Left lung (tissue), 10 donors: ENCODE data around the gene AMDHD2. TPM values are rescaled to one million over a fixed set of nuclear protein-coding genes. Genes with fewer than 3 reads are reported as not detected.

ENCODE experiments used
- ATAC-seq: fragments of 200-7000 bp; cut with Tn5 transposase; one replicate; pipeline ENCODE4 v1.9.1; 2020; ENCODE audit warnings: moderate library complexity
- DNase-seq, 4 donors: peaks; one replicate each; pipeline ENCODE4 v3.0.0-alpha.2; 2013 to 2020
- H3K27ac ChIP-seq, 2 donors: fragments of 200-600 bp; sonication (generic) in 1 of 2; one replicate each; pipeline versions ENCODE4 v1.5.0 to v1.8.0; 2020 to 2021
- H3K27me3 ChIP-seq, 2 donors: fragments of 200-600 bp; sonication (generic) in 1 of 2; one replicate each; pipeline versions ENCODE4 v1.5.0 to v1.8.0; 2020 to 2021
- H3K36me3 ChIP-seq, 2 donors: fragments of 200-600 bp; sonication (generic) in 1 of 2; one replicate each; pipeline versions ENCODE4 v1.5.0 to v1.8.0; 2020 to 2021
- H3K4me1 ChIP-seq, 2 donors: fragments of 200-600 bp; one replicate each; pipeline ENCODE4 v1.8.0; 2021
- H3K4me3 ChIP-seq, 2 donors: fragments of 200-600 bp; sonication (generic) in 1 of 2; one replicate each; pipeline versions ENCODE4 v1.5.0 to v1.8.0; 2020 to 2021; ENCODE audit warnings: mild to moderate bottlenecking in 1 of 2
- H3K9me3 ChIP-seq, 2 donors: fragments of 200-600 bp; sonication (generic) in 1 of 2; one replicate each; pipeline versions ENCODE4 v1.5.0 to v1.8.0; 2020 to 2021
- intact Hi-C, 2 donors: fragments of 100-400 bp; cut with DNase I; formaldehyde crosslinking; loops; one replicate each; pipeline versions ENCODE4 v1.11.2 to v1.14.2; 2022
- polyA plus RNA-seq, 6 donors: library from polyadenylated mRNA; unstranded; fragments of 120-200 nt; gene quantifications; one replicate each; pipeline ENCODE4 v1.2.1, GENCODE V29; 2013; ENCODE audit not compliant: insufficient read length in 6 of 6
- total RNA-seq, 2 donors: library from RNA; stranded (reverse); fragmentation: NEBNext Ultra II Directional; extraction: Animal tissue kit (Norgen Biotek cat#: 25700); gene quantifications; one replicate each; pipeline ENCODE4 v1.2.1, GENCODE V29; 2021
- TF ChIP-seq, protein P1 (sequence below), 2 donors: fragments of 200-600 bp; sonication (generic) in 1 of 2; IDR thresholded peaks; one replicate each; pipeline versions ENCODE4 v1.5.0 to v1.8.0; 2021; ENCODE audit warnings: antibody characterized with exemption in 2 of 2
- donor health status: DM: no; HTN: yes; CAD: no.
- donor health status: DM: no; HTN: no; CAD: no.

AMDHD2 gene
- total and polyA plus RNA-seq, 8 donors, result 13.4 to 62.4 (median 17.4) TPM

DNA sequence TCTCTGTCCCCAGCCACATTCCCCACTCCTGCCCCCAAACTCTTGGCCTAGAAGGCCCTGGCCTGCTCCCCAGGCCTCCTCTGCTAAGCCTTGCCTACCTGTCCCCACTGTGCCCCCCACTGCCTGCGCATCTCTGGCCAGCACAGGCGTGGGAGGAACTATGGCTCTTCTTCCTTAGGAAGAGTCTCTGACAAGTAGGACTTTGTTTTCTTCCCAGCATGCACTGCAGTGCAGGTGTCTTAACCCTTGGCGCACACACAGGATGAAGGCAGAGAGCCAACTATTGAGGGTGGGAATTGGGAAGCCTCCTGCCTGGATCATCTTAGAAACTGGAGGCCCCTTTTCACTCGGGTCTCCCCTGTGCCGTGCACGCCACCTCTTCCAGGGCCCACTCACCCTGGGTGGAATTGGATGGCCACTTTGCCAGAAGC lies 3.6 kb downstream of the AMDHD2 start:
- H3K4me3 ChIP-seq, result no peak overlapping the region
- peaks cover 12 to 54% of the 10 kb centered on the region in 2 donors for H3K4me1 ChIP-seq
- intact Hi-C loops, result no loop called here
- DNase-seq, result peak in 1 of 4 donors; percentile 31
- H3K9me3 ChIP-seq, result no peaks in the 10 kb centered on the region
- TF ChIP-seq, protein P1, sequence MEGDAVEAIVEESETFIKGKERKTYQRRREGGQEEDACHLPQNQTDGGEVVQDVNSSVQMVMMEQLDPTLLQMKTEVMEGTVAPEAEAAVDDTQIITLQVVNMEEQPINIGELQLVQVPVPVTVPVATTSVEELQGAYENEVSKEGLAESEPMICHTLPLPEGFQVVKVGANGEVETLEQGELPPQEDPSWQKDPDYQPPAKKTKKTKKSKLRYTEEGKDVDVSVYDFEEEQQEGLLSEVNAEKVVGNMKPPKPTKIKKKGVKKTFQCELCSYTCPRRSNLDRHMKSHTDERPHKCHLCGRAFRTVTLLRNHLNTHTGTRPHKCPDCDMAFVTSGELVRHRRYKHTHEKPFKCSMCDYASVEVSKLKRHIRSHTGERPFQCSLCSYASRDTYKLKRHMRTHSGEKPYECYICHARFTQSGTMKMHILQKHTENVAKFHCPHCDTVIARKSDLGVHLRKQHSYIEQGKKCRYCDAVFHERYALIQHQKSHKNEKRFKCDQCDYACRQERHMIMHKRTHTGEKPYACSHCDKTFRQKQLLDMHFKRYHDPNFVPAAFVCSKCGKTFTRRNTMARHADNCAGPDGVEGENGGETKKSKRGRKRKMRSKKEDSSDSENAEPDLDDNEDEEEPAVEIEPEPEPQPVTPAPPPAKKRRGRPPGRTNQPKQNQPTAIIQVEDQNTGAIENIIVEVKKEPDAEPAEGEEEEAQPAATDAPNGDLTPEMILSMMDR (IDR thresholded peaks at IDR 0.05), result no peak
- no peak for ATAC-seq
- no peak overlapping the region for H3K27ac ChIP-seq
- H3K36me3 ChIP-seq, result peaks cover 0 to 86% of the 10 kb centered on the region in 2 donors
- no peaks in the 10 kb centered on the region for H3K27me3 ChIP-seq

DNA sequence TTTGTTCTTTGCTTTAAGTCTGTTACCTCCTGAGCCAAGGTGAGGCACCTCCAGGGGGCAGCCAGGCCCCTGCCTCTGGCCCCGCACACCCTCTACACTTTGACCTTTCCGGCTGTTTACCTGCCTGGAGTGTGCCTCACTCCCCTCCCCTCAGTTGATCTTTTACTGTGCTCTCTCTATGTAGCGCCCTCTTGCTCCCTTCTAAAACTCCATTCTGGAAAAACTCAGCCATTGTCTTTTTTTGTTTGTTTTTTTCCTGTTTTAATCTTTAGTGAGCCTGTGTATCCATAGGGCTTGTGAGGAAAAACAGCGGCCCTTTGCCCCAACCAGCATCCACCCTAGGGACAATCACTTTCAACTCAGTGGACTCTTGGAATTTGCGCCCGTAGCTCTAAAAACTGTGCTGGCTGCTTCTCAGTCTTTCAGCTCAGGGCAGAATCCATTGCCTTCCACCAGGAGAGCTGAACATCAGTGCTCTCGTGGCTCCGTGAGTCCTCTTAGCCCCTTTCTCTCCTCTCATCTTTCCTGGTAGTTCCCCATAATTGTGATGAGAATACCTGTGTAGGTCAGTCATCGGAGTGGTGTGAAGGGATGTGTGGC lies 4.3 kb downstream of the AMDHD2 start:
- peaks cover 8 to 48% of the 10 kb centered on the region in 2 donors for H3K4me1 ChIP-seq
- ATAC-seq (no peak), DNase-seq (peak in 1 of 4 donors; percentile 13)
- intact Hi-C loops, result no loop called here
- H3K27ac ChIP-seq, result no peak overlapping the region
- no peak overlapping the region for H3K4me3 ChIP-seq
- no peaks in the 10 kb centered on the region for H3K9me3 ChIP-seq
- TF ChIP-seq, protein P1 (IDR thresholded peaks at IDR 0.05), result no peak
- H3K27me3 ChIP-seq, result no peaks in the 10 kb centered on the region
- H3K36me3 ChIP-seq, result peaks cover 0 to 86% of the 10 kb centered on the region in 2 donors

DNA sequence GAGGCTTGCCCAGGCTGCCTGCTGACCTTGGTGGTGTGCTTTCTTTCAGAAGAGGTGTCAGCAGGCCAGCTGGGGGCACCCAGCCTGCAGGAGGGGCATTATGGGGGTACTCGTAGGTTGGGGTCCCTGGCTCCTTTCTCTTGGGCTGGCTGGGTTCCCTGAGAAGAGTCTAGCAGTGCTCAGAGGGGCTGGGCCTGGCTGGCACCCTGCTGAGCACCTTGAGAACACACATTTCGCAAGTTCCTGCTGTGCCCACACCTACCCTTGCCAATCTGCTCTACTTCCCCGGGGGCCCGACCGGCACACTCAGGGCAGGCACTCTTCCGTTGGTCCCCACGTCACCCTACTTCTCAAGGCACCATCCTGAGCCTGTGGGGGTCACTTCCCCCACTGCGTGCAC lies 6.0 kb downstream of the AMDHD2 start:
- no peaks in the 10 kb centered on the region for H3K9me3 ChIP-seq
- H3K27ac ChIP-seq, result peak overlapping the region in 1 of 2 donors; percentile 66
- H3K27me3 ChIP-seq, result no peaks in the 10 kb centered on the region
- TF ChIP-seq, protein P1 (IDR thresholded peaks at IDR 0.05), result no peak
- H3K4me3 ChIP-seq, result no peak overlapping the region
- peak in 1 of 4 donors; percentile 73 for DNase-seq
- H3K4me1 ChIP-seq, result peaks cover 3 to 47% of the 10 kb centered on the region in 2 donors
- intact Hi-C loops, result no loop called here
- peak; percentile 66 for ATAC-seq
- peaks cover 0 to 96% of the 10 kb centered on the region in 2 donors for H3K36me3 ChIP-seq

DNA sequence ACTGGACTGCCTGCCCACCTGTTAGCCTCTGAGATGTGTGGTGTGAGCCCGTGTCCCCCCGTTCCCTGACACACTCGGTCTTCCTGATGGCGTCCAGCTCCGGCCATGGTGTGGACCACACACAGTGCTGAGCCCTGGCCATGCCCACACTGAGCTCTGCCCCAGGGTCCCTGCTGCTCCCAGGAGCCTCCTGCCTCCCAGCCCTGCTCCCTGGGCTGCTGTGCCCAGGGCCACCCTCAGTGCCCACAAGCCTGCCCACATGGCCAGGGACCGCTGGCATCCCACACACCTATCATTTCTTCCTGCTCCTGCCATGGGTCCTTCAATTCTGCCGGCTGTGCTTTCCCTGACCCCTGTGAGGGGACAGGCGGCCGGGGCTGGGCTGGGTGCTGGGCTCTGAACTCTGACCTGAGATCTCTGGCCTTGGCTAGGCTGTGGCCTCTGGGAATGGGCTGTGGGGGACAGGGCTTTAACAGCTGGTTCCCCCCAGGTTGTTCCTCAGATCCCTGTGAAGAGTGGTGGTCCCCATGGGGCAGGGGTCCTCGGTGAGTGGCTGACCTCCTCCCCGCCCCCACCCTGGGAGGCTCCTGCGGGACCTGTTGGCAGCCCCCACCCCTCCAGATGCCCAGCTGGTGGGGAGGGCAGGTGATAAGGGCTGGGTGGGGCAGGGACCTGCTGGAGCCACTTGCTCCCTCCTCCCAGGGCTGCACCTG lies 7.1 kb downstream of the AMDHD2 start:
- intact Hi-C loops, result no loop called here
- no peak overlapping the region for H3K4me3 ChIP-seq
- peaks cover 0 to 41% of the 10 kb centered on the region in 2 donors for H3K4me1 ChIP-seq
- no peaks in the 10 kb centered on the region for H3K9me3 ChIP-seq
- no peaks in the 10 kb centered on the region for H3K27me3 ChIP-seq
- TF ChIP-seq, protein P1 (IDR thresholded peaks at IDR 0.05), result no peak
- peak in 1 of 4 donors; percentile 64 for DNase-seq
- ATAC-seq, result no peak
- H3K36me3 ChIP-seq, result peaks cover 0 to 87% of the 10 kb centered on the region in 2 donors
- H3K27ac ChIP-seq, result no peak overlapping the region

DNA sequence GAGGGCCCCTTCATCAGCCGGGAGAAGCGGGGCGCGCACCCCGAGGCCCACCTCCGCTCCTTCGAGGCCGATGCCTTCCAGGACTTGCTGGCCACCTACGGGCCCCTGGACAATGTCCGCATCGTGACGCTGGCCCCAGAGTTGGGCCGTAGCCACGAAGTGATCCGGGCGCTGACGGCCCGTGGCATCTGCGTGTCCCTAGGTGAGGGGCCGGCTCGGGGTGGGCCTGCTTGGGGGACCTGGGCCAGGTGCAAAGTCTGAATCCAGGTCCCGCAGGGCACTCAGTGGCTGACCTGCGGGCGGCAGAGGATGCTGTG lies 7.6 kb downstream of the AMDHD2 start:
- H3K4me3 ChIP-seq, result no peak overlapping the region
- peaks cover 0 to 43% of the 10 kb centered on the region in 2 donors for H3K4me1 ChIP-seq
- intact Hi-C loops, result no loop called here
- TF ChIP-seq, protein P1 (IDR thresholded peaks at IDR 0.05), result no peak
- ATAC-seq (no peak), DNase-seq (peak in 1 of 4 donors; percentile 76)
- no peaks in the 10 kb centered on the region for H3K9me3 ChIP-seq
- H3K27me3 ChIP-seq, result no peaks in the 10 kb centered on the region
- no peak overlapping the region for H3K27ac ChIP-seq
- H3K36me3 ChIP-seq, result peaks cover 0 to 82% of the 10 kb centered on the region in 2 donors
